Hepatocyte (in vitro differentiated cells): ENCODE results near the gene FAM120B. TPM values are rescaled to one million over a fixed set of nuclear protein-coding genes. Genes with fewer than 3 reads are reported as not detected.

Experiments
- DNase-seq: peaks from one replicate; pipeline ENCODE4 v3.0.0-alpha.2; 2016; ENCODE audit warnings: low spot score
- H2AFZ ChIP-seq: fragments of 200-600 bp; sonication (generic); 2 replicates; pipeline ENCODE4 v1.6.0; 2016; ENCODE audit warnings: antibody characterized with exemption, mild to moderate bottlenecking
- H3K27ac ChIP-seq: fragments of 200-600 bp; sonication (generic); 2 replicates; pipeline ENCODE4 v1.5.1; 2016; ENCODE audit warnings: mild to moderate bottlenecking
- H3K27me3 ChIP-seq: fragments of 200-600 bp; sonication (generic); 2 replicates; pipeline ENCODE4 v1.6.1; 2016
- H3K36me3 ChIP-seq: fragments of 200-600 bp; sonication (generic); replicated peaks from 2 replicates; pipeline ENCODE4 v1.5.1; 2016; ENCODE audit warnings: low read depth; ENCODE audit not compliant: insufficient read depth
- H3K4me1 ChIP-seq: fragments of 200-600 bp; sonication (generic); 2 replicates; pipeline ENCODE4 v1.5.1; 2016; ENCODE audit warnings: mild to moderate bottlenecking, moderate library complexity; ENCODE audit not compliant: insufficient read depth
- H3K4me2 ChIP-seq: fragments of 200-600 bp; sonication (generic); 2 replicates; pipeline ENCODE4 v1.6.0; 2016
- H3K4me3 ChIP-seq: fragments of 200-600 bp; sonication (generic); 2 replicates; pipeline ENCODE4 v1.5.1; 2016; ENCODE audit warnings: mild to moderate bottlenecking
- H3K79me2 ChIP-seq: fragments of 200-600 bp; sonication (generic); 2 replicates; pipeline ENCODE4 v1.6.0; 2017; ENCODE audit warnings: mild to moderate bottlenecking
- H3K9me2 ChIP-seq: fragments of 200-600 bp; sonication (generic); replicated peaks from 2 replicates; pipeline ENCODE4 v1.6.0; 2017; ENCODE audit warnings: mild to moderate bottlenecking; ENCODE audit not compliant: insufficient read depth
- H3K9me3 ChIP-seq: fragments of 200-600 bp; sonication (generic); 2 replicates; pipeline ENCODE4 v1.5.1; 2016; ENCODE audit warnings: low read depth, mild to moderate bottlenecking
- H4K20me1 ChIP-seq: fragments of 200-600 bp; sonication (generic); 2 replicates; pipeline ENCODE4 v1.6.0; 2016; ENCODE audit warnings: mild to moderate bottlenecking; ENCODE audit not compliant: insufficient read depth, poor library complexity, severe bottlenecking
- CTCF ChIP-seq: fragments of 200-600 bp; sonication (generic); IDR thresholded peaks from 2 replicates; pipeline ENCODE4 v1.5.1; 2016; ENCODE audit warnings: antibody characterized with exemption, mild to moderate bottlenecking; ENCODE audit not compliant: poor library complexity
- EZH2 ChIP-seq: fragments of 200-600 bp; sonication (generic); IDR thresholded peaks from 2 replicates; pipeline ENCODE4 v1.6.1; 2016; ENCODE audit warnings: antibody characterized with exemption, mild to moderate bottlenecking, borderline replicate concordance
- EZH2phosphoT487 ChIP-seq: fragments of 200-600 bp; sonication (generic); IDR thresholded peaks from one replicate; pipeline ENCODE4 v1.6.1; 2018; ENCODE audit warnings: antibody characterized with exemption, mild to moderate bottlenecking, low read depth, moderate library complexity; ENCODE audit not compliant: unreplicated experiment, severe bottlenecking
- WGBS: methylation state at CpG from one replicate; pipeline ENCODE4 v1.1.6; 2016; ENCODE audit warnings: low lambda C conversion rate; ENCODE audit errors: missing lambda C conversion rate; 5-methylcytosine and 5-hydroxymethylcytosine counted together
- polyA plus RNA-seq: library from polyadenylated mRNA; unstranded; fragments of >200 nt; fragmentation: Nextera tagmentation; extraction: Ambion mirVana; gene quantifications from 2 replicates; pipeline ENCODE4 v1.2.1, GENCODE V29; 2016
- total RNA-seq: library from RNA; depleted of rRNA; stranded (reverse); fragments of >200 nt; gene quantifications from 2 replicates; pipeline ENCODE4 v1.2.3, GENCODE V29; 2014

The FAM120B gene
- total and polyA plus RNA-seq, 2 experiments from 2014 or later, result 16.0 to 25.8 TPM

DNA sequence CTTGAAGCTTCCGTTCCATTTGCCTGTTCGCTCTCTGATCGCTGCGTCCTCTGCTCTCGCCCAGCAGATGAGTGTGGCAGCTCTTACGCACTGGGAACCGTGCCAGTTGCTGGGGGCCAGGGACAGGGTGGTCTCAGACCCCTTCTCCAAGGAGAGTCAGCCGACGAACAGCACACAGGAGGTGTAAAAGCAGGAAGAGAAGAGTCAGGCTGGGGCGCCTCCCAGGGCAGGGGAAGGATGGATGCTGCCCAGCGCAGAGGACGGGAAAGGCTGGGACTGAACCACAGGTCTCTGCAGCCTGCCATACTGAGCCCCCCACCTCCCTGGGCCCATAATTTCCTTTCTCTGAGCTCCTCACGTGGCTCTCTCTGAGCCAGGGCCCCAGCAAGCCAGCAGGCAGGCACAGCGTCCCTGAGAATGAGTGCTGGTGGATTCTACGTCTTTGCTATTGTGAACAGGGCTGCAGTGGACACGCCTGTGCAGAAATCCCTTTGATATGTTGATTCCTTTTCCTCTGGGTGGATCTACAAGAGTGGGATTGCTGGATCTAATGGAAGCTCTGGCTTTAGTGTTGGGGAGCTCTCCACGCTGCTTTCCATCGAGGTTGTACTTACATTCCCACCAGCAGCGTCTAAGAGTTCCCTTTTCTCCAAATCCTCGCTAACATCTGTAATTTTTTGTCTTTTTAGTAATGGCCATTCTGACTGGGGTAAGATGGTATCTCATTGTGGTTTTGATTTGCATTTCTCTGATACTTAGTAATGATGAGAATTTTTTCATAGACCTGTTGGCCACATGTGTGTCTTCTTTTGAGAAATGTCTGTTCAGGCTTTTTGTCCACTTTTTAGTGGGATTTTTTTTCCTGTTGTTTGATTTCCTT is 142.4 kb downstream of the FAM120B start:
- no peaks in the 10 kb centered on the region for H3K9me2 ChIP-seq
- 79% methylated on average over 20 of the region's 20 CpGs for WGBS
- no peaks in the 10 kb centered on the region for H4K20me1 ChIP-seq
- no peak overlapping the region for H2AFZ ChIP-seq
- no peaks in the 10 kb centered on the region for H3K9me3 ChIP-seq
- H3K36me3 ChIP-seq, result no peaks in the 10 kb centered on the region
- TF ChIP-seq EZH2phosphoT487, result no peak
- no peak for TF ChIP-seq CTCF
- TF ChIP-seq EZH2, result no peak
- no peaks in the 10 kb centered on the region for H3K27me3 ChIP-seq
- no peak overlapping the region for H3K4me2 ChIP-seq
- H3K27ac ChIP-seq, result no peak overlapping the region
- DNase-seq, result no peak
- no peaks in the 10 kb centered on the region for H3K79me2 ChIP-seq
- no peak overlapping the region for H3K4me3 ChIP-seq
- no peaks in the 10 kb centered on the region for H3K4me1 ChIP-seq

DNA sequence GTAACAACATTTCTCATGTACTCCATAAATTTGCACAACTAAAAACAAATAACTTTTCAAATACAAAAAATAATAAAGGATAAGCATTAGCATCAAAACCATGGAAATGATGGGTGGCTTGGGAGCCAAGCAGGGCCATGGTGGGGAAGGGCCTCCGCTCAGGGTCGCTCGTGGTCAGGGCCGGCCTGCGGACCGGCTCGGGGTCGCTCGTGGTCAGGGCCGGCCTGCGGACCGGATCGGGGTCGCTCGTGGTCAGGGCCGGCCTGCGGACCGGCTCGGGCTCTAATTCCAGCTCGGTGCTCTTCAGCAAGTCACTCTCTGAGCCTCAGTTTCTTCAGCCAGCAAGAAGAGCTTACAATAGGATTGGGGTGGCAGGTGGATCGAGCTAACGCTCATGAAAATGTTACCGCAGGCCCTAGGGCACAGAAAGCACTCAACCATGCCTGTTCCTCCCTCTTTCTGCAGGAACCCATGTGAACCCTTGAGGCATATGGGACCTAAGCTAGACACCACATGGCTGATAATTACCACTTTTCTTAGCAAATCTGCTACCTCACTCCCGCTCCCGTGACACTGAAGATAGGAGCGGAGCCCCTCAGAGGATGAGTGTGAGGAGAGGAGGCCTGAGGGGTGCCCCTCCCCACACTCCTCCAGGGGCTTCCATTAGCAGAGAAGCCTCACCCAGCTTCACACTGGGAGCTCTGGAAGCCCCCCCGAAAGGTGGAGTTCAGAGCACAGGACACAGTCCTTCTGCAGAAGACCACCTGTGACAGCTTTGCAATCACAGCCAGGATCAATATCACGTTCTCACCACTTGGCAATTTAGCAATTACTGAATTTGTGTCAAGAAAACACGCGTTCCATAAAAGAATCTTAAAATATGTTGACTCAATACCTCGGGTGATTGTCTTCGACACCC is 143.5 kb downstream of the FAM120B start:
- no peaks in the 10 kb centered on the region for H3K27me3 ChIP-seq
- 93% methylated on average over 32 of the region's 32 CpGs for WGBS
- DNase-seq, result peak; percentile 50
- no peak overlapping the region for H3K4me3 ChIP-seq
- no peaks in the 10 kb centered on the region for H3K4me1 ChIP-seq
- no peak overlapping the region for H3K27ac ChIP-seq
- H3K79me2 ChIP-seq, result no peaks in the 10 kb centered on the region
- H3K4me2 ChIP-seq, result no peak overlapping the region
- TF ChIP-seq EZH2phosphoT487, result no peak
- TF ChIP-seq CTCF, result no peak
- no peak for TF ChIP-seq EZH2
- no peaks in the 10 kb centered on the region for H3K9me2 ChIP-seq
- no peak overlapping the region for H2AFZ ChIP-seq
- H3K36me3 ChIP-seq, result no peaks in the 10 kb centered on the region
- H3K9me3 ChIP-seq, result no peaks in the 10 kb centered on the region
- no peaks in the 10 kb centered on the region for H4K20me1 ChIP-seq

GRCh38 chr6:170450916-170451761 is 144.6 kb downstream of the FAM120B start:
- H3K79me2 ChIP-seq, result no peaks in the 10 kb centered on the region
- no peaks in the 10 kb centered on the region for H3K27me3 ChIP-seq
- H3K4me1 ChIP-seq, result no peaks in the 10 kb centered on the region
- no peaks in the 10 kb centered on the region for H3K9me2 ChIP-seq
- no peaks in the 10 kb centered on the region for H4K20me1 ChIP-seq
- no peak overlapping the region for H3K4me3 ChIP-seq
- H3K9me3 ChIP-seq, result no peaks in the 10 kb centered on the region
- H2AFZ ChIP-seq, result no peak overlapping the region
- no peaks in the 10 kb centered on the region for H3K36me3 ChIP-seq
- H3K4me2 ChIP-seq, result no peak overlapping the region
- WGBS, result 86% methylated on average over 20 of the region's 20 CpGs
- TF ChIP-seq CTCF (no peak), EZH2phosphoT487 (no peak), EZH2 (no peak)
- DNase-seq, result no peak
- no peak overlapping the region for H3K27ac ChIP-seq
